H1 (cell line): Measurements from ENCODE around the gene KANSL1L. TPM values are rescaled to one million over a fixed set of nuclear protein-coding genes. Genes with fewer than 3 reads are reported as not detected.

Source experiments
- CTCF ChIA-PET: fragments of 300-600 bp; sonication (Branson Sonifier 250); formaldehyde crosslinking; loops from one replicate; lab custom pipeline; 2021; ENCODE audit not compliant: partially characterized antibody; lab: Charles Lee
- POLR2A ChIA-PET: fragments of 300-600 bp; sonication (Branson Sonifier 250); formaldehyde crosslinking; loops from one replicate; lab custom pipeline; 2021; ENCODE audit warnings: inconsistent platforms; ENCODE audit not compliant: partially characterized antibody; lab: Charles Lee
- DNase-seq, 2 experiments: peaks; one replicate each; pipeline versions ENCODE4 v3.0.0 to v3.0.0-alpha.2; 2010 to 2022; ENCODE audit warnings: low spot score in 2 of 2, low read depth in 1 of 2, mixed read lengths in 1 of 2
- FAIRE-seq: peaks from 2 replicates; lab custom pipeline; 2011; peaks lifted over from hg19 to GRCh38; lab: Jason Lieb, UNC
- H2AFZ ChIP-seq: 2 replicates; pipeline ENCODE4 v1.8.1; 2012; ENCODE audit warnings: low read length, inconsistent platforms
- H2AK5ac ChIP-seq: 2 replicates; pipeline ENCODE4 v1.6.1; 2013; ENCODE audit warnings: low read depth, low read length
- H2BK120ac ChIP-seq: replicated peaks from 2 replicates; pipeline ENCODE3; 2013; ENCODE audit warnings: low read depth, low read length, inconsistent platforms
- H2BK12ac ChIP-seq: 2 replicates; pipeline ENCODE4 v1.6.1; 2013; ENCODE audit warnings: low read depth, low read length
- H2BK15ac ChIP-seq: 2 replicates; pipeline ENCODE4 v1.6.1; 2013; ENCODE audit warnings: low read length
- H2BK20ac ChIP-seq: 2 replicates; pipeline ENCODE4 v1.6.1; 2013; ENCODE audit warnings: low read length
- H2BK5ac ChIP-seq: 2 replicates; pipeline ENCODE4 v1.6.1; 2013; ENCODE audit warnings: low read depth, low read length
- H3K14ac ChIP-seq: 2 replicates; pipeline ENCODE4 v1.6.1; 2013; ENCODE audit warnings: inconsistent platforms; ENCODE audit not compliant: insufficient read length
- H3K18ac ChIP-seq: 2 replicates; pipeline ENCODE4 v1.6.1; 2013; ENCODE audit warnings: low read length; ENCODE audit errors: extremely low read depth
- H3K23ac ChIP-seq: 2 replicates; pipeline ENCODE4 v1.6.1; 2013; ENCODE audit warnings: inconsistent platforms; ENCODE audit not compliant: insufficient read length
- H3K23me2 ChIP-seq: 2 replicates; pipeline ENCODE4 v1.6.1; 2013; ENCODE audit warnings: low read depth, low read length
- H3K27ac ChIP-seq: 2 replicates; pipeline ENCODE4 v1.6.1; 2011; ENCODE audit warnings: low read depth, low read length, inconsistent platforms
- H3K27me3 ChIP-seq, 4 experiments: replicated peaks in 1 of 4; 1 replicate in 1 of 4; 2 replicates in 3 of 4; pipeline versions ENCODE4 v1.6.1 to v1.8.1; 2011 to 2013; ENCODE audit warnings: low read length in 3 of 4, mild to moderate bottlenecking in 3 of 4, inconsistent platforms in 2 of 4, mixed read lengths in 2 of 4, moderate library complexity in 1 of 4; ENCODE audit not compliant: control insufficient read depth in 3 of 4, insufficient read depth in 3 of 4; ENCODE audit errors: extremely low read depth in 1 of 4
- H3K36me3 ChIP-seq, 4 experiments: 2 replicates each; pipeline versions ENCODE4 v1.6.1 to v1.8.1; 2011 to 2013; ENCODE audit warnings: mild to moderate bottlenecking in 4 of 4, low read length in 3 of 4, moderate library complexity in 2 of 4, control low read depth in 1 of 4, inconsistent platforms in 1 of 4; ENCODE audit not compliant: insufficient read depth in 4 of 4, control insufficient read depth in 2 of 4
- H3K4ac ChIP-seq: replicated peaks from 2 replicates; pipeline ENCODE3; 2013; ENCODE audit warnings: low read length, low read depth, mixed read lengths, inconsistent platforms; ENCODE audit not compliant: insufficient read length
- H3K4me1 ChIP-seq, 4 experiments: replicated peaks in 1 of 4; 1 replicate in 1 of 4; 2 replicates in 3 of 4; pipeline versions ENCODE4 v1.6.1 to v1.8.1; 2011 to 2013; ENCODE audit warnings: low read length in 3 of 4, inconsistent platforms in 2 of 4, mixed read lengths in 1 of 4; ENCODE audit not compliant: insufficient read depth in 4 of 4, control insufficient read depth in 3 of 4
- H3K4me2 ChIP-seq, 2 experiments: 2 replicates each; pipeline versions ENCODE4 v1.6.1 to v1.8.1; 2011 to 2013; ENCODE audit warnings: low read depth in 2 of 2, low read length in 2 of 2, control low read depth in 1 of 2, inconsistent platforms in 1 of 2, mild to moderate bottlenecking in 1 of 2; ENCODE audit not compliant: insufficient read depth in 1 of 2
- H3K4me3 ChIP-seq, 4 experiments: fragments of 200-600, 300-600 bp in 1 of 4; sonication (generic), shearing (Covaris generic), sonication (Bioruptor Twin) in 1 of 4; 2 replicates each; pipeline versions ENCODE4 v1.5.1 to v1.8.1; 2011 to 2016; ENCODE audit warnings: low read length in 4 of 4, low read depth in 3 of 4, control low read depth in 2 of 4, inconsistent platforms in 2 of 4, mild to moderate bottlenecking in 2 of 4, mixed read lengths in 1 of 4, moderate library complexity in 1 of 4; ENCODE audit not compliant: insufficient read depth in 2 of 4; ENCODE audit errors: extremely low read depth in 1 of 4
- H3K56ac ChIP-seq: replicated peaks from 2 replicates; pipeline ENCODE3; 2013; ENCODE audit warnings: low read depth, mild to moderate bottlenecking, mixed read lengths, low read length, inconsistent platforms; ENCODE audit not compliant: insufficient read length
- H3K79me1 ChIP-seq: 2 replicates; pipeline ENCODE4 v1.6.1; 2013; ENCODE audit warnings: low read depth, low read length, control low read depth
- H3K79me2 ChIP-seq, 2 experiments: 2 replicates each; pipeline versions ENCODE4 v1.6.1 to v1.8.1; 2012 to 2013; ENCODE audit warnings: low read length in 2 of 2, mild to moderate bottlenecking in 2 of 2, inconsistent platforms in 1 of 2; ENCODE audit not compliant: insufficient read depth in 2 of 2, control insufficient read depth in 1 of 2
- H3K9ac ChIP-seq, 4 experiments: replicated peaks in 1 of 4; 1 replicate in 1 of 4; 2 replicates in 3 of 4; pipeline versions ENCODE4 v1.6.1 to v1.8.1; 2011 to 2013; ENCODE audit warnings: low read depth in 3 of 4, low read length in 3 of 4, control low read depth in 2 of 4, mild to moderate bottlenecking in 2 of 4, moderate library complexity in 2 of 4, inconsistent platforms in 1 of 4; ENCODE audit errors: extremely low read depth in 1 of 4
- H3K9me3 ChIP-seq, 2 experiments: 2 replicates each; pipeline versions ENCODE4 v1.6.1 to v1.8.1; 2012 to 2013; ENCODE audit warnings: mild to moderate bottlenecking in 2 of 2, moderate library complexity in 2 of 2, control low read depth in 1 of 2, inconsistent platforms in 1 of 2, low read depth in 1 of 2, low read length in 1 of 2, mixed read lengths in 1 of 2; ENCODE audit not compliant: insufficient read depth in 2 of 2
- H4K20me1 ChIP-seq, 2 experiments: replicated peaks in 1 of 2; 2 replicates each; pipeline versions ENCODE3 to v1.8.1; 2011 to 2013; ENCODE audit warnings: inconsistent platforms in 2 of 2, low read length in 2 of 2, mild to moderate bottlenecking in 1 of 2; ENCODE audit not compliant: insufficient read depth in 2 of 2, control insufficient read depth in 1 of 2
- H4K5ac ChIP-seq: 2 replicates; pipeline ENCODE4 v1.6.1; 2013; ENCODE audit warnings: low read length, low read depth, mixed read lengths, inconsistent platforms; ENCODE audit not compliant: insufficient read length
- H4K8ac ChIP-seq: 2 replicates; pipeline ENCODE4 v1.8.0; 2013; ENCODE audit warnings: mild to moderate bottlenecking, moderate library complexity, low read length, inconsistent platforms; ENCODE audit not compliant: insufficient read depth; ENCODE audit errors: extremely low read depth
- H4K91ac ChIP-seq: replicated peaks from 2 replicates; pipeline ENCODE3; 2013; ENCODE audit warnings: low read length, mixed read lengths, inconsistent platforms; ENCODE audit not compliant: insufficient read length
- BRCA1 ChIP-seq: IDR thresholded peaks from 2 replicates; pipeline ENCODE4 v1.6.1; 2012; ENCODE audit warnings: low read depth, low read length, improper control_type of control experiment
- CBX8 ChIP-seq: fragments of 300-800, 300-1000 bp; sonication (generic); IDR thresholded peaks from 2 replicates; pipeline ENCODE4 v1.7.1; 2016; ENCODE audit warnings: low read depth, low read length, borderline replicate concordance
- HDAC6 ChIP-seq: IDR thresholded peaks from one replicate; pipeline ENCODE4 v1.7.1; 2012; ENCODE audit warnings: low read depth, mild to moderate bottlenecking, inconsistent platforms, low read length, moderate library complexity
- KDM4A ChIP-seq: IDR thresholded peaks from one replicate; pipeline ENCODE4 v1.7.1; 2012; ENCODE audit warnings: low read depth, mild to moderate bottlenecking, moderate library complexity, low read length, inconsistent platforms; ENCODE audit not compliant: severe bottlenecking
- RAD21 ChIP-seq, 2 experiments: IDR thresholded peaks in 1 of 2; conservative IDR thresholded peaks in 1 of 2; 2 replicates each; pipeline ENCODE4 v1.6.1; 2011; ENCODE audit warnings: low read depth in 2 of 2, low read length in 2 of 2, improper control_type of control experiment in 1 of 2, inconsistent platforms in 1 of 2, mild to moderate bottlenecking in 1 of 2, moderate library complexity in 1 of 2
- WGBS, 2 experiments: shearing (Covaris generic) in 1 of 2; methylation state at CpG; one replicate each; pipeline versions ENCODE4 v1.1.6 to v1.1.7; 2013 to 2015; ENCODE audit warnings: low lambda C conversion rate in 2 of 2, mixed read lengths in 2 of 2, inconsistent platforms in 1 of 2, low coverage in 1 of 2, missing lambda C conversion rate in 1 of 2; ENCODE audit not compliant: insufficient replicate concordance in 2 of 2, insufficient coverage in 1 of 2, insufficient read length in 1 of 2; ENCODE audit errors: extremely low coverage in 1 of 2, missing lambda C conversion rate in 1 of 2; 5-methylcytosine and 5-hydroxymethylcytosine counted together
- polyA plus RNA-seq, 7 experiments: library from polyadenylated mRNA; depleted of rRNA in 3 of 7; stranded (reverse) in 5 of 7; unstranded in 2 of 7; fragments of >200 nt in 5 of 7; fragments of 200-250 nt in 2 of 7; gene quantifications; 1 replicate in 5 of 7; 2 replicates in 1 of 7; 4 replicates in 1 of 7; pipeline versions ENCODE4 v1.2.1 to v1.2.3, GENCODE V29; 2011 to 2013; ENCODE audit warnings: missing spikeins in 2 of 7, mixed read lengths in 2 of 7
- total RNA-seq: library from RNA; stranded (reverse); fragmentation: NEBNext Ultra II Directional; extraction: Animal tissue kit (Norgen Biotek cat#: 25700); gene quantifications from 2 replicates; pipeline ENCODE4 v1.2.1, GENCODE V29; 2021
- TF ChIP-seq, protein P1 (sequence below), 3 experiments: IDR thresholded peaks; 1 replicate in 2 of 3; 2 replicates in 1 of 3; pipeline versions ENCODE4 v1.5.1 to v1.6.1; 2011; ENCODE audit warnings: low read length in 3 of 3, mild to moderate bottlenecking in 3 of 3, inconsistent platforms in 2 of 3, low read depth in 1 of 3, moderate library complexity in 1 of 3; ENCODE audit not compliant: insufficient read depth in 1 of 3; ENCODE audit errors: control extremely low read depth in 1 of 3

Gene KANSL1L
- total and polyA plus RNA-seq, 2 of the 8 experiments (the other 6 are each of a cell fraction or from before 2014, with no cell fraction given), result 5.4 to 17.2 TPM

DNA sequence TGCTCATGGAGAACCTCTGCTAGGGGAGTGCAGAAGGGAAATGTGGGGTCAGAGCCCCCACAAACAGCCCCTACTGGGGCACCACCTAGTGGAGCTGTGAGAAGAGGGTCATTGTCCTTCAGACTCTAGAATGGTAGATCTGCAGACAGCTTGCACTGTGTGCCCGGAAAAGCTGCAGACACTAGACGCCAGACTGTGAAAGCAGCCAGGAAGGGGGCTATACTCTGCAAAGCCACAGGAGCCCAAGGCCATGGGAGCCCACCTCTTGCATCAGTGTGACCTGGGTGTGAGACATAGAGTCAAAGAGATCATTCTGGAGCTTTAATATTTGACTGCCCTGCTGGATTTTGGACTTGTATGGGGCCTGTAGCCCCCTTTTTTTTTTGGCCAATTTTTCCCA lies 107.9 kb downstream of the KANSL1L start:
- no peak overlapping the region for H3K18ac ChIP-seq
- H3K36me3 ChIP-seq, result no peaks in the 10 kb centered on the region
- POLR2A ChIA-PET, result no interaction called here
- TF ChIP-seq KDM4A (no peak), BRCA1 (no peak), RAD21 (IDR thresholded peaks at IDR 0.05 in 1 of 2, conservative IDR thresholded peaks at IDR 0.05 in 1 of 2; ENCODE audit: low read depth in 2 of 2, low read length in 2 of 2) (no peak; a peak in 1 of 4 replicates), HDAC6 (no peak), CBX8 (no peak)
- TF ChIP-seq, protein P1, sequence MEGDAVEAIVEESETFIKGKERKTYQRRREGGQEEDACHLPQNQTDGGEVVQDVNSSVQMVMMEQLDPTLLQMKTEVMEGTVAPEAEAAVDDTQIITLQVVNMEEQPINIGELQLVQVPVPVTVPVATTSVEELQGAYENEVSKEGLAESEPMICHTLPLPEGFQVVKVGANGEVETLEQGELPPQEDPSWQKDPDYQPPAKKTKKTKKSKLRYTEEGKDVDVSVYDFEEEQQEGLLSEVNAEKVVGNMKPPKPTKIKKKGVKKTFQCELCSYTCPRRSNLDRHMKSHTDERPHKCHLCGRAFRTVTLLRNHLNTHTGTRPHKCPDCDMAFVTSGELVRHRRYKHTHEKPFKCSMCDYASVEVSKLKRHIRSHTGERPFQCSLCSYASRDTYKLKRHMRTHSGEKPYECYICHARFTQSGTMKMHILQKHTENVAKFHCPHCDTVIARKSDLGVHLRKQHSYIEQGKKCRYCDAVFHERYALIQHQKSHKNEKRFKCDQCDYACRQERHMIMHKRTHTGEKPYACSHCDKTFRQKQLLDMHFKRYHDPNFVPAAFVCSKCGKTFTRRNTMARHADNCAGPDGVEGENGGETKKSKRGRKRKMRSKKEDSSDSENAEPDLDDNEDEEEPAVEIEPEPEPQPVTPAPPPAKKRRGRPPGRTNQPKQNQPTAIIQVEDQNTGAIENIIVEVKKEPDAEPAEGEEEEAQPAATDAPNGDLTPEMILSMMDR (IDR thresholded peaks at IDR 0.05; ENCODE audit: control extremely low read depth in 1 of 3, insufficient read depth in 1 of 3, low read depth in 1 of 3, low read length in 3 of 3), result no peak

More for the DNA sequence above, 107.9 kb downstream of the KANSL1L start:
- Histone ChIP-seq H3K27ac (no peak overlapping the region), H3K9ac (no peak overlapping the region), H2BK5ac (no peak overlapping the region), H3K4me2 (no peak overlapping the region), H2BK15ac (no peak overlapping the region), H4K8ac (no peak overlapping the region), H3K23ac (no peak overlapping the region), H3K79me1 (no peaks in the 10 kb centered on the region), H3K4ac (no peak overlapping the region), H2AFZ (no peak overlapping the region), H3K9me3 (peaks cover 0 to 3% of the 10 kb centered on the region in 2 experiments; a peak in 1 of 4 replicates), H3K79me2 (no peaks in the 10 kb centered on the region), H4K91ac (no peak overlapping the region), H3K27me3 (no peaks in the 10 kb centered on the region), H2BK12ac (no peak overlapping the region), H2BK20ac (no peak overlapping the region), H2BK120ac (no peak overlapping the region), H3K4me1 (no peaks in the 10 kb centered on the region), H3K4me3 (no peak overlapping the region), H4K5ac (no peak overlapping the region), H2AK5ac (no peak overlapping the region), H3K23me2 (no peaks in the 10 kb centered on the region), H3K14ac (no peak overlapping the region), H4K20me1 (no peaks in the 10 kb centered on the region), H3K56ac (no peak overlapping the region)
- FAIRE-seq (no peak), DNase-seq (no peak)
- CTCF ChIA-PET, result interaction anchor here (0.7 to 4.5 kb wide), 4 partner anchors 10 to 817 kb away, joined by 3 to 29 read pairs (median 4); no protein-coding TSS in a partner anchor
- WGBS, 2 experiments, result 94% methylated on average over 2 of the region's 2 CpGs; no CpG with 5 or more reads in 1 of the 2 experiments
